ENCODE data around the gene APOBEC3C.
"Not testable (repeated sequence)": the region's sequence is repeated elsewhere in the genome, so short reads cannot be mapped to it uniquely, and the experiment has no call there.

Gene APOBEC3C

DNA sequence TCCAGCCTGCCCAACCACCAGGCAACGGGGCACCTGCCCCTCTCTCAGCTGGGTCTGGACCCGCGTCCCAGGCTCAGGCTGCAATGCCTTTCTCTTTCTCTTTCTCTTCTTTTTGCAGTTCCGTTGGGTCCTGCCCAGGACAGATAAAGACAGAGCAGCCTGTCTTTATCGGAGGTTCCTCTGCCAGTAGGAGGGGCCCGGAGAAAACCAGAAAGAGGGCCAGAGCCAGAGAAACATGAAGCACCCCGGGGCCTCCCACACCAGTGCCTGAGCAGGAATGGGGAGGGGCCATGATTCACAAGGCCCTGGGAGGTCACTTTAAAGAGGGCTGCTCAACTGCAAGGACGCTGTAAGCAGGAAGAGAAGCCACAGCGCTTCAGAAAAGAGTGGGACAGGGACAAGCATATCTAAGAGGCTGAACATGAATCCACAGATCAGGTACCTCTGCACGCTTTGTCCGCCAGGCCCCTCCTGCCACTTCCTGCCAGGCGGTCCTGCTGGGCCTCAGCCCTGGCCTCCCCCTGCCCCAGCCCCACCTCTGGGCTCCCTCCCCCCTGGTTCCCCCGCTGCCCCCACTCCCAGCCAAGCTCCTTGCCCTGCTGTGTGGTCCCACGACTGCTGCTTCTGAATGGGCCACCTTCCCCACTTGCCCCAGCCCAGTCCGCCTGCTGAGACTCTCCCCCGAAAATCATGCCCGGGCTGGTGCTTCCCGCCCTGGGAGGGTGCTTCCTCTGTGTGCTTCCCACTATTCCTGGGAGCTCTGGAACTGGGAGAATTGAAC is at the start of gene APOBEC3C:
TSS of gene APOBEC3C (plus strand) at position 316 of the 781 bp plus-strand sequence. CDS start at position 422, 106 bp downstream.
- DNase-seq: no peak

GRCh38 chr22:38964306-38964705 is 49.8 kb upstream of the APOBEC3C start:
- no peak for DNase-seq

DNA sequence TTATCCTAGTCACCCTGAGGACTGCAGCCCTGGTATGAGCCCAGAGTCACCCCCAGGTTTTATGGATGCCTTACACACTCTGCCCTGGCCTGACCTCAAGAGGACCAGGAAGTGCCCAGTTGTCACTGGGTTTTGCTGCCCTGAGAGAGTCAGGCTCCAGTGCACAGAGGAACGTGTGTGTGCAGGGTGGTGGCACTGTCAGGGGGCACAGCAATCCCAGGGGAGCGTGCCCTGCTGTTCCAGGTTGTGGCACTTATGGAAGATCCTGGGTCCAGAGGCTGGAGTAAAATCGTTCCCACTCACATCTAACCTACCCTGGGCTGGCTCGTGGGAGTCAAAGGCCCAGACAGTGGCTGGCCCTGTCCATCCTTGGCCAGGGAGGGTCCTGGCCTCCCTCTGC is 49.1 kb upstream of the APOBEC3C start:
- DNase-seq: no peak

DNA sequence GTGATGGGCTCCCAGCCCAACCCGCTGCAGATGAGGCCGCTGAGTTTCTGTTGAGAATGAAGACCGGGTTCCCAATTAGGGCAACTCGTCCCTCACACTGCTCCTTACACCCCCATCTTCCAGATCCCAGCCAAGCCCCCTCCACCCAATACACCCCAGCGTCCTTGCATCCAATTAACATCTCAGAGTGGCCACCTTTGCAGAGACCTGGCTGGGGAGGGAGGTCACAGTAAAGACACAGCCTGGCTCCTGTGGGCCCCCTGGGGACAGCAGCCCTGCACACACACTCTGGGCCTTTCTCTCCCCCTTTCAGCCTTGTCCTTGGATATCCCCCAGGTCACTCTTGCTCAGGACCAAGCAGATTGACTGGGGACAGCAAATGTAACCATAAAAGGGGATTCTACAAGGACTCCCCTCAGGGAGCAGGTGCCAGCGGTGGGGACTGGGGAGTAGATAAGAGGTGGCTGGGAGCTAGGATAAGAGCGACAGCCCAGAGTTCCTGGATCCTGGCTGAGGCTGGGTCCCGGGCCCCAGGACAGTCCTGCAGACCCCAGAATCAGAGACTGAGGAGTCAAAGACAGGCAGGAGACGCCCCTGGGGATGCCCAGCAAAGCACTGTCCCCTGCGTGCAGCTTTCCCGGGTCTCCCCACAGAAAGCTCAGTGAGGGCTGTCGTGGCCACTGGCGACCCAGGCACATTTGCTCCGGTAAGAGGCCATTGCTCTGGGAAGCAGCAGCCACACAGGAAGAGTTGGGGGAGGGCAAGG is 48.3 kb upstream of the APOBEC3C start:
- DNase-seq: no peak

GRCh38 chr22:38966380-38966702 is 47.7 kb upstream of the APOBEC3C start:
- no peak for DNase-seq

GRCh38 chr22:38966942-38967341 is 47.1 kb upstream of the APOBEC3C start:
- DNase-seq: no peak

- no peak for DNase-seq
Measured at GRCh38 chr22:38967451-38968450, 46.3 kb upstream of the APOBEC3C start.

- no peak for DNase-seq
Measured at GRCh38 chr22:38968801-38969200, 45.3 kb upstream of the APOBEC3C start.

- DNase-seq: no peak
Measured at GRCh38 chr22:38970551-38970950, 43.5 kb upstream of the APOBEC3C start.

DNA sequence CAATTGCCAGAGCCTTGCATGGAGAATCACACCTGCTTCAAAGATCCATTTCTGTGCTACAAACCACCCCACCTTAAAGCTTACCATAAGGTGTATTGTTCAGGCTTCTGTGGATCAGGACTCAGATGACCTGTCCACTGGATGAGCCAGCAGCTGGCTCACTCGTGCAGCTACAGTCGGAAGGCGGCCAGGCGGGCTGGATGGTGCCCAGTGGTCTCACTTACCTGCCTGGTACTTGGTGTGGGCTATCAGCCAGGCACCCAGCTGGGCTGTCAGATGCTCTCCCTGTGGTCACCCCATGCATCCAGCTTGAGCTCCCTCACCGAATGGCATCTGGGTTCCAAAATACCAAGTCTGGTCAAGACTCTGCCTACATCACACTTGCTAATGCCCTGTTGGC is 42.9 kb upstream of the APOBEC3C start:
- no peak for DNase-seq

DNA sequence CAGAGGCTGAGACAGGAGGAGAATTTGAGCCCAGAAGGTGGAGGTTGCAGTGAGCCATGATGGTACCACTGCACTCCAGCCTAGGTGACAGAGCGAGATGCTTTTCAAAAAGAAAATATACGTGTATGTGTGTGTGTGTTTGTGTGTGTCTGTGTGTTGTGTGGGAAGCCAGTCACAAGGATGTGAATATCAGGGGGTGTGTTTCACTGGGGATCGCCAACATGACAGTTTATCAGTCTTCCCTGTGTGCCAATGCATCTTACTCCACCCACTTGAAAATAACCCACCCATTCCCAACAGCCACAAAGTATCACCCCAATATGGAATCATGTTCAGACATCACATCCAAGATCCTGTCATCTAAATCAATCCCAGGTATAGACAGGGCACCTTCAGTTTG is 42.3 kb upstream of the APOBEC3C start:
- DNase-seq: no peak

DNA sequence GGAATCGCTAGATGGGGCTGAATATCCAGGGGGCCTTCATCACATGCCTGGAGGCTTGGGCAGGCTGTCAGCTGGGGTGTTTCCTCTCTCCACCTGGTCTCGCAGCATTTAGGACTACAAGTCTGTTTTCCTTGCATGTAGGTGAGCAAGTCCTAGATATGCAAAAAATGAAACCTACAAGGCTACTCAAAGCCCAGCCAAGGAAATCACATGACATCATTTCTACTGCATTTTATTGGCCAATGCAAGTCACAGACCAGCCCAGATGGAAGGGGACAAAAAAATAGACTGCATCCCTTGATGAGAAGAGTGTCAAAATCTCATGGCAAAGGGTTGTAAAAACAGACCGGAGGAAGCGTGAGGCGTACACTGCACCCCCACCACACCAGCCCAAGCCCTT is 41.5 kb upstream of the APOBEC3C start:
- DNase-seq: no peak

GRCh38 chr22:38973289-38974169 is 40.5 kb upstream of the APOBEC3C start:
- DNase-seq: no peak

DNA sequence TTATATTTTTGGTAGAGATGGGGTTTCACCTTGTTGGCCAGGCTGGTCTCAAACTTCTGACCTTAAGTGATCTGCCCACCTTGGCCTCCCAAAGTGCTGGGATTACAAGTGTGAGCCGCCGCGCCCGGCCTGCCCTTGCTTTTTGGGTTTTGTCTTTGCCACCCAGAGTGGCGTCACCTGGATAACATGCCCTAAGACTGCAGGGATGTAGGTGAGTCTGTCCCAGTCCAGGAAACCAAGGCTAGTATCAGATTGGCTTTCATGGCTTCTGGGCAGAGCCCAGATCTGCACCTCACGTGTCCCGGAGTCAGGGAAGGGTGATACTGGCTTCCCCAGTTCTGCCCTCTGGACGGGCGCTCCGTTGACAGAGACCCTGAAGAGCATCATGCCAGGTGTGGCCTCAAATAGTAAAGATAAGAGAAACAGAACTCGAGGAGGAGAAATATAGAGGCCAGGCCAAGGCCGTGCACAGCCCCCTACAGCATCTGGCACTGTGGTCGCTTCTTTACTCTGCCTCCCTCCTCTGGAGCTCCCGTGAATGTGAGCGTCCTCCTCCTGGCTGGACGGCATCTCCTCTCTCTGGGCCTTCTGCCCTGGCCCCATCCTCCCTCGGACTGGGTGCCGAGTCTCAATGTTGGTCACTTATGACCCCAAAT is 39.8 kb upstream of the APOBEC3C start:
- DNase-seq: no peak

GRCh38 chr22:38974826-38975175 is 39.3 kb upstream of the APOBEC3C start:
- DNase-seq: no peak

DNA sequence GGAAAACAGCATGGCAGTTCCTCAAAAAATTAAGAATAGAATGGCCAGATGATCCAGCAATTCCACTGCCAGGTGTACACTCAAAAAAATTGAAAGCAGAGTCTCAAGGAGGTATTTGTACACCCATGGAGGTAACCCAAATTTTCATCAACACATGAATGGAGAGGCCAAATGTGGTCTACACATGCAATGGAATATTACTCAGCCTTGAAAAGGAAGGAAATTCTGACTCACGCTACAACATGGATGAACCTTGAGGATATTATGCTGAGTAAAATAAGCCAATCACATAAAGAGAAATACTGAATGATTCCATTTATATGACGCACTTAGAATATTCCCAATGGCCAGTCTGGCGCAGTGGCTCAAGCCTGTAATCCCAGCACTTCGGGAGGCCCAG is 36.8 kb upstream of the APOBEC3C start:
- DNase-seq: not testable (repeated sequence)

DNA sequence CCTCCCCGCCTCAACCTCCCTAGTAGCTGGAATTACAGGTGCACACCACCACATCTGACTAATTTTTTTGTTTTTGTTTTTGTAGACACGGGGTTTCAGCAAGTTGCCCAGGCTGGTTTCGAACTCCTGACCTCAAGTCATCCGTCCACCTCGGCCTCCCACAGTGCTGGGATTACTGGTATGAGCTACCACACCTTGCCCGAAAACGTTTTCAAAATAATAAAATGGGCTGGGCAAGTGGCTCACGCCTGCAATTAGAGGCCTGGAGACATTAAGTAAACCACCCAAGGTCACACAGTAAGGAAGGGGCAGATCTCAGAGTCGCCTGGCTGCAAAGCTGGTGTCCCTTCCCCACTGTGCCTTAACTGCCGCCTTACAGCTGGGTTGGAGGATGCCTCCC is 33.5 kb upstream of the APOBEC3C start:
- not testable (repeated sequence) for DNase-seq

GRCh38 chr22:38981005-38981991 is 32.8 kb upstream of the APOBEC3C start:
- no peak for DNase-seq

GRCh38 chr22:38981992-38982927 is 31.8 kb upstream of the APOBEC3C start, which contains the start of gene APOBEC3B:
APOBEC3B (plus strand) TSS chr22:38982347; CDS start chr22:38982454, 107 bp downstream.
- no peak for DNase-seq
